HL-60 (cell line): Measurements from ENCODE around the gene MON2.

Source experiments
- GABPA ChIP-seq: IDR thresholded peaks from 2 replicates; pipeline ENCODE4 v1.6.1; 2012; ENCODE audit warnings: low read depth
- POLR2AphosphoS5 ChIP-seq: IDR thresholded peaks from 2 replicates; pipeline ENCODE4 v1.6.1; 2012; ENCODE audit warnings: low read depth
- SPI1 ChIP-seq: IDR thresholded peaks from 2 replicates; pipeline ENCODE4 v1.6.1; 2012; ENCODE audit warnings: low read depth, mild to moderate bottlenecking, borderline replicate concordance
- TF ChIP-seq, protein P1 (sequence below): IDR thresholded peaks from one replicate; pipeline ENCODE4 v1.5.1; 2011; ENCODE audit warnings: low read length, control low read depth, inconsistent platforms; ENCODE audit not compliant: insufficient read depth
- TF ChIP-seq, protein P2 (sequence below): IDR thresholded peaks from 2 replicates; pipeline ENCODE4 v1.6.1; 2012; ENCODE audit warnings: low read depth; ENCODE audit not compliant: insufficient replicate concordance

DNA sequence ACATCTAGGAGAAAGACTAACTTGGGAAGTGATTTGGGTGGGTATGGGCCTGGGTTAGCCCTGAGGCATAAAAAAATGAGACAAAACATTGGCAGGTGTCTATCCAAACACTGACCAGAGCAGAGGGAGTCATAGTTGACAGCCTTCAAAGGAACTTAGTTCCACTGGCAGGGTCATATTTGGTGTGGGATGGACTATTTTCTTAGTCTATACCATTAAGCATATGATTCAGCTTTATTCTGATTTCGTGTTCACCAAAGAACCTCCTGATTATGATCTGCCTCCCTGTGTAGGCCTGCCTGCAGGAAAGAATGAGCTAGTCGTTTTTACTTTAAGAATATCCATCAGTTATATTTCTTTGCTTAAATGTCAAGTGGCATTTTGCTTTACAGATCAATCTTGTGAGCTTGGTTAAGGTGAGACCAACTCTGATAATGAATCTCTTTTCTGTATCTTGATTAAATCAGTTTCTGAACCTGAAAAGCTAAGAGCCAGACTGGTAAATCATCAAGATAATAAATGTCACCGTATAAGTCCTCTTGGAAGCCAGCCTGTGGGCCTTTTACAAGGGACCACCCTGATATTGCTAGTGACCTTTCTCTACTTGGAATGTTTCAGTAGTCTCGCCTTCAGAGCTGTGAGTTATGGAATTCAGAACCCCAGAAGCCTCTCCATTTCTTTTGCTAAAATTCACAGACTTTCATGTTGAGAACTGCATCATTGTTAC is 182.9 kb downstream of the MON2 start:
- TF ChIP-seq, protein P1, sequence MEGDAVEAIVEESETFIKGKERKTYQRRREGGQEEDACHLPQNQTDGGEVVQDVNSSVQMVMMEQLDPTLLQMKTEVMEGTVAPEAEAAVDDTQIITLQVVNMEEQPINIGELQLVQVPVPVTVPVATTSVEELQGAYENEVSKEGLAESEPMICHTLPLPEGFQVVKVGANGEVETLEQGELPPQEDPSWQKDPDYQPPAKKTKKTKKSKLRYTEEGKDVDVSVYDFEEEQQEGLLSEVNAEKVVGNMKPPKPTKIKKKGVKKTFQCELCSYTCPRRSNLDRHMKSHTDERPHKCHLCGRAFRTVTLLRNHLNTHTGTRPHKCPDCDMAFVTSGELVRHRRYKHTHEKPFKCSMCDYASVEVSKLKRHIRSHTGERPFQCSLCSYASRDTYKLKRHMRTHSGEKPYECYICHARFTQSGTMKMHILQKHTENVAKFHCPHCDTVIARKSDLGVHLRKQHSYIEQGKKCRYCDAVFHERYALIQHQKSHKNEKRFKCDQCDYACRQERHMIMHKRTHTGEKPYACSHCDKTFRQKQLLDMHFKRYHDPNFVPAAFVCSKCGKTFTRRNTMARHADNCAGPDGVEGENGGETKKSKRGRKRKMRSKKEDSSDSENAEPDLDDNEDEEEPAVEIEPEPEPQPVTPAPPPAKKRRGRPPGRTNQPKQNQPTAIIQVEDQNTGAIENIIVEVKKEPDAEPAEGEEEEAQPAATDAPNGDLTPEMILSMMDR = no peak
- no peak for TF ChIP-seq SPI1
- TF ChIP-seq, protein P2, sequence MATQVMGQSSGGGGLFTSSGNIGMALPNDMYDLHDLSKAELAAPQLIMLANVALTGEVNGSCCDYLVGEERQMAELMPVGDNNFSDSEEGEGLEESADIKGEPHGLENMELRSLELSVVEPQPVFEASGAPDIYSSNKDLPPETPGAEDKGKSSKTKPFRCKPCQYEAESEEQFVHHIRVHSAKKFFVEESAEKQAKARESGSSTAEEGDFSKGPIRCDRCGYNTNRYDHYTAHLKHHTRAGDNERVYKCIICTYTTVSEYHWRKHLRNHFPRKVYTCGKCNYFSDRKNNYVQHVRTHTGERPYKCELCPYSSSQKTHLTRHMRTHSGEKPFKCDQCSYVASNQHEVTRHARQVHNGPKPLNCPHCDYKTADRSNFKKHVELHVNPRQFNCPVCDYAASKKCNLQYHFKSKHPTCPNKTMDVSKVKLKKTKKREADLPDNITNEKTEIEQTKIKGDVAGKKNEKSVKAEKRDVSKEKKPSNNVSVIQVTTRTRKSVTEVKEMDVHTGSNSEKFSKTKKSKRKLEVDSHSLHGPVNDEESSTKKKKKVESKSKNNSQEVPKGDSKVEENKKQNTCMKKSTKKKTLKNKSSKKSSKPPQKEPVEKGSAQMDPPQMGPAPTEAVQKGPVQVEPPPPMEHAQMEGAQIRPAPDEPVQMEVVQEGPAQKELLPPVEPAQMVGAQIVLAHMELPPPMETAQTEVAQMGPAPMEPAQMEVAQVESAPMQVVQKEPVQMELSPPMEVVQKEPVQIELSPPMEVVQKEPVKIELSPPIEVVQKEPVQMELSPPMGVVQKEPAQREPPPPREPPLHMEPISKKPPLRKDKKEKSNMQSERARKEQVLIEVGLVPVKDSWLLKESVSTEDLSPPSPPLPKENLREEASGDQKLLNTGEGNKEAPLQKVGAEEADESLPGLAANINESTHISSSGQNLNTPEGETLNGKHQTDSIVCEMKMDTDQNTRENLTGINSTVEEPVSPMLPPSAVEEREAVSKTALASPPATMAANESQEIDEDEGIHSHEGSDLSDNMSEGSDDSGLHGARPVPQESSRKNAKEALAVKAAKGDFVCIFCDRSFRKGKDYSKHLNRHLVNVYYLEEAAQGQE = no peak
- TF ChIP-seq POLR2AphosphoS5 = no peak
- no peak for TF ChIP-seq GABPA
